HL-60 (cell line): ENCODE results near the gene SEPTIN7.

Experiments
- DNase-seq, 2 experiments: peaks; one replicate each; pipeline ENCODE4 v3.0.0-alpha.2; 2010 to 2020; ENCODE audit warnings: low read depth in 1 of 2, low spot score in 1 of 2
- H3K27ac ChIP-seq: fragments of 250-450 bp; sonication (Bioruptor Pico); replicated peaks from 2 replicates; pipeline ENCODE4 v1.5.1; 2020; ENCODE audit warnings: mild to moderate bottlenecking, moderate library complexity
- H3K27me3 ChIP-seq: fragments of 250-450 bp; sonication (Bioruptor Pico); 2 replicates; pipeline ENCODE4 v1.5.1; 2021; ENCODE audit warnings: mild to moderate bottlenecking, moderate library complexity; ENCODE audit not compliant: insufficient read depth, poor library complexity, severe bottlenecking
- H3K4me3 ChIP-seq: replicated peaks from 2 replicates; pipeline ENCODE4 v1.5.1; 2011; ENCODE audit warnings: mild to moderate bottlenecking, control low read depth, low read length; ENCODE audit not compliant: insufficient read depth
- CTCF ChIP-seq: IDR thresholded peaks from one replicate; pipeline ENCODE4 v1.5.1; 2011; ENCODE audit warnings: low read length, control low read depth, inconsistent platforms; ENCODE audit not compliant: insufficient read depth
- GABPA ChIP-seq: IDR thresholded peaks from 2 replicates; pipeline ENCODE4 v1.6.1; 2012; ENCODE audit warnings: low read depth
- POLR2AphosphoS5 ChIP-seq: IDR thresholded peaks from 2 replicates; pipeline ENCODE4 v1.6.1; 2012; ENCODE audit warnings: low read depth
- SPI1 ChIP-seq: IDR thresholded peaks from 2 replicates; pipeline ENCODE4 v1.6.1; 2012; ENCODE audit warnings: low read depth, mild to moderate bottlenecking, borderline replicate concordance
- TF ChIP-seq, protein P1 (sequence below): IDR thresholded peaks from 2 replicates; pipeline ENCODE4 v1.6.1; 2012; ENCODE audit warnings: low read depth; ENCODE audit not compliant: insufficient replicate concordance

SEPTIN7 gene

DNA sequence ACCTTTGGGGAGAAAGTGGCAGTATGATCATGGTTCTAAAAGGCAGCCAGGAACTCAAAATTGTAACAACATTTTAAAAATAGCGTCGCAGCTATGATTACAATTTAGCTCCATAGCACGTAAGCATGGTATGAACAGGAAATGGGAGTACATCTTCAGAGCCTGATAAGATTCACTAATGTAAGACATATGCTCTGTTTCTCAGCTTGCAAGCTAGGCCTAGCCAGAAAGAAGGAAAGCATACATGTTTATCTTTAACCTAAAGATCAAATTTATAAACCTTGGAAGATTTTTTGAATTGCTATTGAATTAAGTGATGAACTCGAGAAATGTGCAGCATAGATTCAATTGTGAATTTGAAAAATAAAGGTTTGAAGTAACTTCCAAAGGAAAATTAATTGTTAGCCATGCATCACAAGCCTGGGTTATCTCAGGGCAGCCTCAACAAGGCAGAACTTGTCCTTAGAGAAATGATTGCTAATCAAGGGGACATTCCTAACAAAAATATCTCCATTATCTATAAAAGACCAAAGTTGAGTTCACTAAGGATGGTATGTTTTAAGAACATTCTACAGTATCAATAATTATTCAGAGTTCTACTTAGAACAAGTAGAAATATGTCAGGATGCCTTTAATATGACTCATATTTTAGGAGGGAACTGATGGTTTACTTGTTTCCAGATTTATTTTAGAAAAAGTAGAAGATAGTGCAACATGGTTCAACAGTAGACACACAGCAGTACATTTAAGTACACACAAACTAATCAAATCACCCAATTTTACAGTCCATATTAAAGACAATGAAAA lies 38.8 kb upstream of the SEPTIN7 start:
- no peak for TF ChIP-seq SPI1
- TF ChIP-seq, protein P1, sequence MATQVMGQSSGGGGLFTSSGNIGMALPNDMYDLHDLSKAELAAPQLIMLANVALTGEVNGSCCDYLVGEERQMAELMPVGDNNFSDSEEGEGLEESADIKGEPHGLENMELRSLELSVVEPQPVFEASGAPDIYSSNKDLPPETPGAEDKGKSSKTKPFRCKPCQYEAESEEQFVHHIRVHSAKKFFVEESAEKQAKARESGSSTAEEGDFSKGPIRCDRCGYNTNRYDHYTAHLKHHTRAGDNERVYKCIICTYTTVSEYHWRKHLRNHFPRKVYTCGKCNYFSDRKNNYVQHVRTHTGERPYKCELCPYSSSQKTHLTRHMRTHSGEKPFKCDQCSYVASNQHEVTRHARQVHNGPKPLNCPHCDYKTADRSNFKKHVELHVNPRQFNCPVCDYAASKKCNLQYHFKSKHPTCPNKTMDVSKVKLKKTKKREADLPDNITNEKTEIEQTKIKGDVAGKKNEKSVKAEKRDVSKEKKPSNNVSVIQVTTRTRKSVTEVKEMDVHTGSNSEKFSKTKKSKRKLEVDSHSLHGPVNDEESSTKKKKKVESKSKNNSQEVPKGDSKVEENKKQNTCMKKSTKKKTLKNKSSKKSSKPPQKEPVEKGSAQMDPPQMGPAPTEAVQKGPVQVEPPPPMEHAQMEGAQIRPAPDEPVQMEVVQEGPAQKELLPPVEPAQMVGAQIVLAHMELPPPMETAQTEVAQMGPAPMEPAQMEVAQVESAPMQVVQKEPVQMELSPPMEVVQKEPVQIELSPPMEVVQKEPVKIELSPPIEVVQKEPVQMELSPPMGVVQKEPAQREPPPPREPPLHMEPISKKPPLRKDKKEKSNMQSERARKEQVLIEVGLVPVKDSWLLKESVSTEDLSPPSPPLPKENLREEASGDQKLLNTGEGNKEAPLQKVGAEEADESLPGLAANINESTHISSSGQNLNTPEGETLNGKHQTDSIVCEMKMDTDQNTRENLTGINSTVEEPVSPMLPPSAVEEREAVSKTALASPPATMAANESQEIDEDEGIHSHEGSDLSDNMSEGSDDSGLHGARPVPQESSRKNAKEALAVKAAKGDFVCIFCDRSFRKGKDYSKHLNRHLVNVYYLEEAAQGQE: no peak
- TF ChIP-seq POLR2AphosphoS5: no peak
- no peak for TF ChIP-seq CTCF
- no peak for TF ChIP-seq GABPA
- no peak for DNase-seq
- Histone ChIP-seq H3K27ac (no peak overlapping the region), H3K27me3 (no peaks in the 10 kb centered on the region), H3K4me3 (no peak overlapping the region)

GRCh38 chr7:35762781-35763180 lies 38.1 kb upstream of the SEPTIN7 start:
- DNase-seq: no peak
- TF ChIP-seq SPI1: no peak
- no peak for TF ChIP-seq POLR2AphosphoS5
- no peak for TF ChIP-seq CTCF
- no peak for TF ChIP-seq GABPA
- TF ChIP-seq, protein P1: no peak
- no peak overlapping the region for H3K27ac ChIP-seq
- H3K4me3 ChIP-seq: no peak overlapping the region
- H3K27me3 ChIP-seq: no peaks in the 10 kb centered on the region

- TF ChIP-seq, protein P1: no peak
- no peak for TF ChIP-seq CTCF
- TF ChIP-seq SPI1: no peak
- TF ChIP-seq GABPA: no peak
- no peak for TF ChIP-seq POLR2AphosphoS5
- DNase-seq: no peak
Observed at GRCh38 chr7:35768346-35768745, 32.5 kb upstream of the SEPTIN7 start.

More at GRCh38 chr7:35768346-35768745, 32.5 kb upstream of the SEPTIN7 start:
- Histone ChIP-seq H3K27ac (no peak overlapping the region), H3K4me3 (no peak overlapping the region), H3K27me3 (no peaks in the 10 kb centered on the region)
